Measurements from ENCODE around the gene HOXC5.

Gene HOXC5

GRCh38 chr12:54032627-54033100 is at the start of gene HOXC5:
Gene HOXC5 (plus strand): TSS chr12:54033050. CDS start chr12:54033123, 73 bp downstream.
- no peak for FAIRE-seq

- FAIRE-seq, result no peak
These were observed 49.3 kb upstream of the HOXC5 start for GRCh38 chr12:53983568-53983949.

GRCh38 chr12:53983950-53984572 is 48.8 kb upstream of the HOXC5 start:
- FAIRE-seq, result no peak

- FAIRE-seq, result no peak
These were observed 47.8 kb upstream of the HOXC5 start, which contains the start of gene HOXC10 for GRCh38 chr12:53984901-53985691. Gene HOXC10 (plus strand): TSS chr12:53985146. CDS start chr12:53985260, 114 bp downstream.

- FAIRE-seq, result no peak
These were observed 47.2 kb upstream of the HOXC5 start for GRCh38 chr12:53985692-53985993.

- FAIRE-seq, result no peak
These were observed 46.7 kb upstream of the HOXC5 start for GRCh38 chr12:53985994-53986685.

- no peak for FAIRE-seq
These were observed 46.0 kb upstream of the HOXC5 start for GRCh38 chr12:53986686-53987483.

- no peak for FAIRE-seq
These were observed 45.0 kb upstream of the HOXC5 start for GRCh38 chr12:53987787-53988230.

GRCh38 chr12:53988541-53989226 is 44.2 kb upstream of the HOXC5 start:
- no peak for FAIRE-seq

- FAIRE-seq, result no peak
These were observed 43.4 kb upstream of the HOXC5 start for GRCh38 chr12:53989227-53990113.

- FAIRE-seq, result no peak
These were observed 42.4 kb upstream of the HOXC5 start for GRCh38 chr12:53990311-53991076.

GRCh38 chr12:53991077-53991460 is 41.8 kb upstream of the HOXC5 start:
- FAIRE-seq, result no peak

- FAIRE-seq, result no peak
These were observed 40.4 kb upstream of the HOXC5 start for GRCh38 chr12:53992377-53992889.

GRCh38 chr12:53993162-53994008 is 39.5 kb upstream of the HOXC5 start:
- FAIRE-seq, result no peak

GRCh38 chr12:53994009-53994263 is 38.9 kb upstream of the HOXC5 start:
- no peak for FAIRE-seq

GRCh38 chr12:53994264-53995001 is 38.4 kb upstream of the HOXC5 start:
- no peak for FAIRE-seq

- FAIRE-seq, result no peak
These were observed 37.9 kb upstream of the HOXC5 start for GRCh38 chr12:53995002-53995377.

GRCh38 chr12:53995378-53996239 is 37.2 kb upstream of the HOXC5 start:
- no peak for FAIRE-seq

Measured in endometrium (tissue), 2 donors.